ENCODE data around the gene DAGLA. TPM values are rescaled to one million over a fixed set of nuclear protein-coding genes. Genes with fewer than 3 reads are reported as not detected.

Gene DAGLA
- total RNA-seq, 1 donor from 2014 or later = 6.0 TPM

DNA sequence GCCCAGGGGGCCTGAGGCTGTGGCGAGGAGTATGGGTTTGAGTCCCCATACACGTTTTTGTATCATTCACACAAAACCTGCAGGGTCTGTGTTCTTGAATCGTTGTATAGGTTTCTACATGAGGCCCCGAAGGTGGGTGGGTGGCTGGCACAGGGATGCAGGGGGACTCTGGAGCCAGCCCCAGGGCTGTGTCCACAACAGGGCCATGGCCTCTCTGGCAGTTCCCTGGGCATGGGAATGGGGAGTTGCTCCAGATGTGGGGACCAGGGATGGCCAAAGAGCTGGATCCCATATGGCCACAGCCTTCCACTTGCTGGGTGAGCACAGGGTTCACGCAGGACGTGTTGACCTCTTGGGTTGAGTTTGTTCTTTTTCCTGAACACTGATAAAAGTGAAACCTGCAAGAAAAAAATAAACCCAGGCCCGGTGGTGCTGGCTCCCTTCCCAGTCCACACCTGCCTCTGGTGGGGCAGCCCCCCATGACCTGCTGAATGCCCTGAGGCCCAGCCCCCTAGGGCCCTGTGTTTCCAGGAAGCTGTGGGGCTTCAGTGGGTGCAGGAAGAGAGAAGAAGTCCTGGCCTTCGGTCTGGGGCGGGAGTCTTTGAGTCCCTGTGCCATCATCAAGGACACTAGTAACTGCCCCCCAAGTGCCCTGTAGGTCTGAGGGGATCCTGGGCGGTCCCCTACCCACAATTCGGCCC is 88.3 kb downstream of the DAGLA start:
- Histone ChIP-seq H3K9me3 (no peaks in the 10 kb centered on the region), H3K27ac (peak overlapping the region; percentile 63), H3K4me3 (no peak overlapping the region), H3K36me3 (no peaks in the 10 kb centered on the region), H3K4me1 (peaks cover 2% of the 10 kb centered on the region), H3K27me3 (no peaks in the 10 kb centered on the region)
- TF ChIP-seq, protein P1, sequence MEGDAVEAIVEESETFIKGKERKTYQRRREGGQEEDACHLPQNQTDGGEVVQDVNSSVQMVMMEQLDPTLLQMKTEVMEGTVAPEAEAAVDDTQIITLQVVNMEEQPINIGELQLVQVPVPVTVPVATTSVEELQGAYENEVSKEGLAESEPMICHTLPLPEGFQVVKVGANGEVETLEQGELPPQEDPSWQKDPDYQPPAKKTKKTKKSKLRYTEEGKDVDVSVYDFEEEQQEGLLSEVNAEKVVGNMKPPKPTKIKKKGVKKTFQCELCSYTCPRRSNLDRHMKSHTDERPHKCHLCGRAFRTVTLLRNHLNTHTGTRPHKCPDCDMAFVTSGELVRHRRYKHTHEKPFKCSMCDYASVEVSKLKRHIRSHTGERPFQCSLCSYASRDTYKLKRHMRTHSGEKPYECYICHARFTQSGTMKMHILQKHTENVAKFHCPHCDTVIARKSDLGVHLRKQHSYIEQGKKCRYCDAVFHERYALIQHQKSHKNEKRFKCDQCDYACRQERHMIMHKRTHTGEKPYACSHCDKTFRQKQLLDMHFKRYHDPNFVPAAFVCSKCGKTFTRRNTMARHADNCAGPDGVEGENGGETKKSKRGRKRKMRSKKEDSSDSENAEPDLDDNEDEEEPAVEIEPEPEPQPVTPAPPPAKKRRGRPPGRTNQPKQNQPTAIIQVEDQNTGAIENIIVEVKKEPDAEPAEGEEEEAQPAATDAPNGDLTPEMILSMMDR (IDR thresholded peaks at IDR 0.05) = no peak
- DNase-seq = no peak
- intact Hi-C loops (cut with DNase I) = no loop called here
- ATAC-seq = no peak

DNA sequence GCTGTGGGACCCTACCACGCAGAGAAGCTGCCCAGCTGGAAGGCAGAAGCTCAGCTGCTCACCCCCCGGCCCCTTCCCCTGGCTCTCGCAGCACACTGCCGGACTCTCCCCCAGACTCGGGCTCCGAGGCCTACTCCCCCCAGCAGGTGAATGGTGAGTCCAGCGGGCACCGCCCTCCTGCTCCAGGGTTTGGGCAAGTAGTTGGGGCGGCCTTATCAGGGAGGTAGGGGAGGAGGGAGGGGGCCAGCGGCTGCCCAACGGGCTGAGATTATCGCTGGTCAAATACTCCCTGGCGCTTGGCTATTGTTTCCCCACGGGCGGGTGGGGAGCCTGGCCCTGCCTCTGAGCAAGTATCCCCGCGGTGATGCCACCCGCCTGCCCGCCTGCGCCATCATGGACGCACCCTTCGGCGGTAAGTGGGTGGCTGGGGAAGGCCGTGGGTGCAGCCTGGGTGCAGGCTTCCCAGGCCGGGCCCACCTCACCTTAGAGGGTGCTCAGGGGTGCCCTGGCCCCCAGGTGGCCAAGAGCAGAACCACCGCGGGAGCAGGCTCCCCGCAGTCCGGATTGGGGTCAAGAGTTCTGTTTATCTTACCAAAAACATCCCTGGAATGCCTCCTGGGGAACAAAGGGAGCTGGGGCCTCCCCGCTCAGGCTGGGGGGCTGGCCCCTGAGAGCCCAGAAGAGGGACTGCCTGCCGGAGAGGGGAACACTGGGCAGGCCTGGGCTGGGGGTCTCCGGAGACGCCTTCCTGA is 89.2 kb downstream of the DAGLA start:
- TF ChIP-seq, protein P1 (IDR thresholded peaks at IDR 0.05) = peak; percentile 22
- Histone ChIP-seq H3K27me3 (no peaks in the 10 kb centered on the region), H3K36me3 (no peaks in the 10 kb centered on the region), H3K4me3 (no peak overlapping the region), H3K9me3 (no peaks in the 10 kb centered on the region), H3K27ac (peak overlapping the region; percentile 63), H3K4me1 (peaks cover 2% of the 10 kb centered on the region)
- intact Hi-C loops (cut with DNase I) = no loop called here
- peak; percentile 71 for ATAC-seq
- peak; percentile 74 for DNase-seq

DNA sequence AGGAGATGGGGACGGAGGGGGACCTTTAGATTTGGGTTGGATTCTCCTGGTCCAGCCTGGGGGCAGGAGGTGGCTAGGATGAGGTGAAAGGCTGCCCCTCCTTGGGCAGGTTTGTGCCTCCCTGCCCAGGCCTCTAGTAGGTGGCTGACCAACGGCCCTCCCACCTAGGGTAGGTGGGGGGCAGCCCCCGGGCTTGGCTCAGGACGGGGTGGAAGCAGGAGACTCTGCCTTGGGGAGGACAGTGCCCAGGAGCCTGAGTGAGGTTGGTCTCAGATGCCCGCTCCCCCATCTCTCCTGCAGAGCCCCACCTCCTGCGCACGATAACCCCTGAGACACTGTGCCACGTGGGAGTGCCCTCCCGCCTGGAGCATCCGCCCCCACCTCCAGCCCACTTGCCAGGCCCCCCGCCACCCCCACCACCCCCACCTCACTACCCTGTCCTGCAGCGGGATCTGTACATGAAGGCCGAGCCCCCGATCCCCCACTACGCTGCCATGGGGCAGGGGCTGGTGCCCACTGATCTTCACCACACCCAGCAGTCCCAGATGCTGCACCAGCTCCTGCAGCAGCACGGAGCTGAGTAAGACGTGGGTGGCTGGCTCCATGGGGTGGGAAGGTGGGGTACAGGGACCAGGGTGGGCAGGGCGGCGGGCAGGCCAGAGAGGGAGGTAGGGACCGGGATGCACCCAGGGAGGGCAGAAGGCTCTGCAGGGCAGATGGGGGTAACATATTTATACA is 89.9 kb downstream of the DAGLA start:
- no peak for ATAC-seq
- Histone ChIP-seq H3K4me1 (peaks cover 2% of the 10 kb centered on the region), H3K36me3 (no peaks in the 10 kb centered on the region), H3K9me3 (no peaks in the 10 kb centered on the region), H3K27ac (peak overlapping the region; percentile 63), H3K4me3 (no peak overlapping the region), H3K27me3 (no peaks in the 10 kb centered on the region)
- TF ChIP-seq, protein P1 (IDR thresholded peaks at IDR 0.05) = no peak
- DNase-seq = no peak
- intact Hi-C loops (cut with DNase I) = no loop called here

DNA sequence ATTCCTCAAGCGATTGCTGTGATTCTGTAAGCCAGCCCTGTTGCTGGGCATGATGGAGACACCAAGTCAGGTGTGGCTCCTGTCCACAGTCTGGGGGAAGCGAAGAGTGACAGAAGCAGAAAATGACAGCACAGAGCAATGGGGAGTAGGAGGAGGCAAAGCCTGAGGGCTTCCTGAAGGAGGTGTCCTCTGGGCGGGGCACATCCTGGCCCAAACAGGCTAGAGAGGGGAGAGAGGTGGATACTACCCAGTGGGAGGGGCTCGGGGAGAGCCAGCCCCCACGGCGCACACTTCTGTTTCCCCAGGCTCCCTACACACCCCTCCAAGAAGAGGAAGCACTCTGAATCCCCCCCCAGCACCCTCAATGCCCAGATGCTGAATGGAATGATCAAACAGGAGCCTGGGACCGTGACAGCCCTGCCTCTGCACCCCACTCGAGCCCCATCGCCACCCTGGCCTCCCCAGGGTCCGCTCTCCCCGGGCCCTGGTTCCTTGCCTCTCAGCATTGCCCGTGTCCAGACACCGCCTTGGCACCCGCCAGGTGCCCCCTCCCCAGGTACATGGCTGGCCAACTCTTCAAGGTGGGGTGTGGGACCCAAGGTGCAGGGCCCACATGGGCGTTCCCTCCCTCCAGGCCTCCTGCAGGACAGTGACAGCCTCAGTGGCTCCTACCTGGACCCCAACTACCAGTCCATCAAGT is 91.2 kb downstream of the DAGLA start:
- DNase-seq (no peak), ATAC-seq (no peak)
- intact Hi-C loops (cut with DNase I) = no loop called here
- H3K27me3 ChIP-seq = no peaks in the 10 kb centered on the region
- no peak overlapping the region for H3K4me3 ChIP-seq
- peaks cover 2% of the 10 kb centered on the region for H3K4me1 ChIP-seq
- TF ChIP-seq, protein P1 (IDR thresholded peaks at IDR 0.05) = no peak
- no peaks in the 10 kb centered on the region for H3K9me3 ChIP-seq
- H3K27ac ChIP-seq = no peak overlapping the region
- no peaks in the 10 kb centered on the region for H3K36me3 ChIP-seq

DNA sequence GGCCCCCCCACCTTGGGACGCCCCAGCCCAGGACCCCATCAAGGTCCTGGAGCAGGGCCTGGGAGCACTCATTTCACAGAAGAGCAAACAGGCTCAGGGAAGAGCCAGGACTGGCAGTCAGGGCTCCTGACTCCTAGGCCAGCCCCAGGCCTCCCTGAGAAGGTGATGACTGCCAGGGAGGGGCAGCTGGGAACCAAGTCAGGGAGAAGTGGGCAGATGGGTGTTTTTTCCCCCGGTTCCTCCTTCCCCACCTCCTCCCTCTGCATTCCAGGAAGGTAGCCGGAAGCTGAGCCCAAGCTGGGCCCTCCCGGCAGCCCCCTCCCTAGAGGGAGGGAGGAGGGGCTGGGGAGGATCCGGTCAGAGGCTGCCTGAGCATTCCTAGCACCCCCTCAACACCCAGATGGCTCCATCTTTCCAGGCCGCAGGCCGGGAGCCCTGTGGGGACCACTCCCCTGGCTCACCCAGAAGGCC is 91.8 kb downstream of the DAGLA start:
- intact Hi-C loops (cut with DNase I) = no loop called here
- no peak for DNase-seq
- Histone ChIP-seq H3K4me3 (no peak overlapping the region), H3K27me3 (no peaks in the 10 kb centered on the region), H3K9me3 (no peaks in the 10 kb centered on the region), H3K27ac (no peak overlapping the region), H3K4me1 (peaks cover 2% of the 10 kb centered on the region), H3K36me3 (no peaks in the 10 kb centered on the region)
- ATAC-seq = no peak
- TF ChIP-seq, protein P1 (IDR thresholded peaks at IDR 0.05) = no peak

Data from upper lobe of right lung (tissue), 1 donor.